Uterus (tissue), 2 donors: ENCODE data around the gene SMAD3.

Experiments
- POLR2A ChIP-seq, 2 donors: fragments of 450-650 bp; IDR thresholded peaks; one replicate each; pipeline ENCODE4 v1.6.1; 2016; ENCODE audit warnings: antibody characterized with exemption in 2 of 2, mild to moderate bottlenecking in 1 of 2, moderate library complexity in 1 of 2
- TF ChIP-seq, protein P1 (sequence below), 4 experiments: fragments of 200-600 bp in 2 of 4; fragments of 450-650 bp in 2 of 4; sonication (generic) in 2 of 4; IDR thresholded peaks; one replicate each; pipeline ENCODE4 v1.5.1; 2016 to 2019; ENCODE audit warnings: antibody characterized with exemption in 4 of 4, mild to moderate bottlenecking in 2 of 4, moderate library complexity in 1 of 4

DNA sequence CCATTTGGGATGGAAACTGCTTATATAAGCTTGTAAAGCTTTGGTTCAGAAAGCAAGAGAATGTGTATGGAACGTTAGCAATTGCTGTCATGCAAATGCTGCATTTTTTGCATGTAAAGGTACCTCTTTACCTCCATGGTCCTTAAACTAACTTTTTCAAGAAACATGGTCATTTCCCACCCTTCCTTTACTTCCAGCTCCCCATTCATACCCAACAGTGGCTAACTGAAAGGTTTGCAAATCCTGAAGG is 84.3 kb downstream of the SMAD3 start:
- TF ChIP-seq, protein P1, sequence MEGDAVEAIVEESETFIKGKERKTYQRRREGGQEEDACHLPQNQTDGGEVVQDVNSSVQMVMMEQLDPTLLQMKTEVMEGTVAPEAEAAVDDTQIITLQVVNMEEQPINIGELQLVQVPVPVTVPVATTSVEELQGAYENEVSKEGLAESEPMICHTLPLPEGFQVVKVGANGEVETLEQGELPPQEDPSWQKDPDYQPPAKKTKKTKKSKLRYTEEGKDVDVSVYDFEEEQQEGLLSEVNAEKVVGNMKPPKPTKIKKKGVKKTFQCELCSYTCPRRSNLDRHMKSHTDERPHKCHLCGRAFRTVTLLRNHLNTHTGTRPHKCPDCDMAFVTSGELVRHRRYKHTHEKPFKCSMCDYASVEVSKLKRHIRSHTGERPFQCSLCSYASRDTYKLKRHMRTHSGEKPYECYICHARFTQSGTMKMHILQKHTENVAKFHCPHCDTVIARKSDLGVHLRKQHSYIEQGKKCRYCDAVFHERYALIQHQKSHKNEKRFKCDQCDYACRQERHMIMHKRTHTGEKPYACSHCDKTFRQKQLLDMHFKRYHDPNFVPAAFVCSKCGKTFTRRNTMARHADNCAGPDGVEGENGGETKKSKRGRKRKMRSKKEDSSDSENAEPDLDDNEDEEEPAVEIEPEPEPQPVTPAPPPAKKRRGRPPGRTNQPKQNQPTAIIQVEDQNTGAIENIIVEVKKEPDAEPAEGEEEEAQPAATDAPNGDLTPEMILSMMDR (IDR thresholded peaks at IDR 0.05): no peak
- TF ChIP-seq POLR2A (IDR thresholded peaks at IDR 0.05): no peak
